Left colon (tissue), 2 donors: ENCODE measurements around the gene P2RY10. TPM values are rescaled to one million over a fixed set of nuclear protein-coding genes. Genes with fewer than 3 reads are reported as not detected.
"Not testable (repeated sequence)": the region's sequence is repeated elsewhere in the genome, so short reads cannot be mapped to it uniquely, and the experiment has no call there.

ENCODE experiments used
- ATAC-seq: fragments of 200-7000 bp; cut with Tn5 transposase; one replicate; pipeline ENCODE4 v1.9.1; 2020; ENCODE audit warnings: mild to moderate bottlenecking, moderate library complexity
- DNase-seq, 2 donors: peaks; one replicate each; pipeline ENCODE4 v3.0.0-alpha.2; 2020
- intact Hi-C, 2 donors: fragments of 100-400 bp; cut with DNase I in 1 of 2; cut with micrococcal nuclease in 1 of 2; formaldehyde crosslinking; loops; one replicate each; pipeline versions ENCODE4 v1.11.2 to v1.14.0; 2022; cut with DNase I, micrococcal nuclease
- microRNA-seq, 2 donors: library from miRNA; unstranded; fragments of <30 nt; microRNA quantifications; one replicate each; pipeline versions ENCODE4 v1.1.0 to v1.2.0, GENCODE V29; 2020
- total RNA-seq, 2 donors: library from RNA; stranded (reverse); fragmentation: NEBNext Ultra II Directional; extraction: Animal tissue kit (Norgen Biotek cat#: 25700); gene quantifications; one replicate each; pipeline ENCODE4 v1.2.1, GENCODE V29; 2021
- donor health status: DM: no; HTN: no; CAD: no.
- donor health status: DM: yes; HTN: yes; CAD: no.

Gene P2RY10
- total RNA-seq, 2 donors from 2014 or later, result 0.85 to 2.1 TPM

GRCh38 chrX:79007540-79007939 lies 62.3 kb downstream of the P2RY10 start:
- DNase-seq, ATAC-seq, intact Hi-C loops: not testable (repeated sequence)

Small RNA genes within 50 kb of the gene (microRNA-seq; reads per million reads assigned to microRNA genes)
- 0 reads per million in 2 donors for gene MIR4328

Other genes starting within 250 kb of the P2RY10 start
- gene LPAR4, start 197.7 kb upstream of the P2RY10 start, total RNA-seq, result under 1 TPM; 0.27 to 0.50 TPM
- gene GPR174, start 199.3 kb downstream of the P2RY10 start, total RNA-seq, result 1 to 10 TPM in 1 of 2 donors, under 1 TPM in 1; 0.46 to 1.1 TPM